Neural cell (in vitro differentiated cells): ENCODE data around the gene LUZP1. TPM values are rescaled to one million over a fixed set of nuclear protein-coding genes. Genes with fewer than 3 reads are reported as not detected.

Experiments used
- H2AFZ ChIP-seq: fragments of 200-600, 300-800 bp; sonication (generic), shearing (Covaris generic); 2 replicates; pipeline ENCODE4 v1.6.0; 2014; ENCODE audit warnings: low read depth, mild to moderate bottlenecking, antibody characterized with exemption, low read length, moderate library complexity
- H3F3A ChIP-seq: fragments of 200-600 bp; shearing (Covaris generic); 2 replicates; pipeline ENCODE4 v1.6.1; 2016; ENCODE audit warnings: mild to moderate bottlenecking, moderate library complexity, mixed read lengths, antibody characterized with exemption, low read length; ENCODE audit not compliant: insufficient read depth, poor library complexity, severe bottlenecking
- H3K27ac ChIP-seq: fragments of 200-600, 300-800 bp; sonication (generic), shearing (Covaris generic); 2 replicates; pipeline ENCODE4 v1.5.1; 2014; ENCODE audit warnings: mild to moderate bottlenecking, low read length, moderate library complexity
- H3K27me3 ChIP-seq: fragments of 300-800, 200-600 bp; sonication (generic), shearing (Covaris generic); 2 replicates; pipeline ENCODE4 v1.6.0; 2014; ENCODE audit warnings: mild to moderate bottlenecking, low read depth, low read length, moderate library complexity; ENCODE audit not compliant: insufficient read depth
- H3K36me3 ChIP-seq: fragments of 300-800, 200-600 bp; sonication (generic), shearing (Covaris generic); 2 replicates; pipeline ENCODE4 v1.5.1; 2014; ENCODE audit warnings: mild to moderate bottlenecking, antibody characterized with exemption, low read length, moderate library complexity; ENCODE audit not compliant: insufficient read depth
- H3K4me2 ChIP-seq: fragments of 300-800, 200-600 bp; sonication (generic), shearing (Covaris generic); 2 replicates; pipeline ENCODE4 v1.6.0; 2014; ENCODE audit warnings: mild to moderate bottlenecking, low read length
- H3K4me3 ChIP-seq: fragments of 300-800, 200-600 bp; sonication (generic), shearing (Covaris generic); 2 replicates; pipeline ENCODE4 v1.5.1; 2014; ENCODE audit warnings: mild to moderate bottlenecking, low read length, moderate library complexity
- H3K79me2 ChIP-seq: fragments of 200-600 bp; shearing (Covaris generic); replicated peaks from 2 replicates; pipeline ENCODE4 v1.6.0; 2014; ENCODE audit warnings: mild to moderate bottlenecking, low read length, moderate library complexity; ENCODE audit not compliant: insufficient read depth
- H3K9ac ChIP-seq: fragments of 300-800, 200-600 bp; sonication (generic), shearing (Covaris generic); 2 replicates; pipeline ENCODE4 v1.6.1; 2016; ENCODE audit warnings: mild to moderate bottlenecking, low read length, mixed read lengths
- H3K9me2 ChIP-seq: fragments of 200-600 bp; shearing (Covaris generic); 2 replicates; pipeline ENCODE4 v1.6.1; 2016; ENCODE audit warnings: mild to moderate bottlenecking, low read length, mixed read lengths; ENCODE audit not compliant: insufficient read depth
- H3K9me3 ChIP-seq: fragments of 200-600, 300-800 bp; sonication (generic), shearing (Covaris generic); 2 replicates; pipeline ENCODE4 v1.6.1; 2016; ENCODE audit warnings: mild to moderate bottlenecking, mixed run types, low read length, moderate library complexity, mixed read lengths
- H4K20me1 ChIP-seq: fragments of 200-600 bp; shearing (Covaris generic); 2 replicates; pipeline ENCODE4 v1.6.1; 2016; ENCODE audit warnings: mild to moderate bottlenecking, mixed run types; ENCODE audit not compliant: insufficient read depth
- CTCF ChIP-seq: fragments of 450-650 bp; IDR thresholded peaks from 2 replicates; pipeline ENCODE4 v1.5.1; 2014; ENCODE audit warnings: antibody characterized with exemption, mild to moderate bottlenecking, moderate library complexity; ENCODE audit not compliant: poor library complexity, severe bottlenecking
- EP300 ChIP-seq: fragments of 450-650 bp; conservative IDR thresholded peaks from 2 replicates; pipeline ENCODE4 v1.6.1; 2014; ENCODE audit warnings: antibody characterized with exemption, mild to moderate bottlenecking, moderate library complexity; ENCODE audit not compliant: poor library complexity, severe bottlenecking
- EZH2 ChIP-seq: fragments of 200-600, 300-800 bp; shearing (Covaris generic), sonication (generic); IDR thresholded peaks from 2 replicates; pipeline ENCODE4 v1.6.1; 2014; ENCODE audit warnings: antibody characterized with exemption, low read length, borderline replicate concordance, mild to moderate bottlenecking; ENCODE audit not compliant: insufficient read depth, poor library complexity, severe bottlenecking
- MXI1 ChIP-seq: fragments of 450-650 bp; conservative IDR thresholded peaks from 2 replicates; pipeline ENCODE4 v1.6.1; 2014; ENCODE audit warnings: antibody characterized with exemption, mild to moderate bottlenecking; ENCODE audit not compliant: poor library complexity, severe bottlenecking
- POLR2AphosphoS5 ChIP-seq: IDR thresholded peaks from 2 replicates; pipeline ENCODE4 v1.6.1; 2012
- RAD21 ChIP-seq: fragments of 450-650 bp; conservative IDR thresholded peaks from 2 replicates; pipeline ENCODE4 v1.6.1; 2014; ENCODE audit warnings: antibody characterized with exemption, mild to moderate bottlenecking, moderate library complexity
- REST ChIP-seq: IDR thresholded peaks from 2 replicates; pipeline ENCODE4 v1.6.1; 2012; ENCODE audit warnings: borderline replicate concordance
- SMC3 ChIP-seq: fragments of 450-650 bp; conservative IDR thresholded peaks from 2 replicates; pipeline ENCODE4 v1.6.1; 2014; ENCODE audit warnings: antibody characterized with exemption, mild to moderate bottlenecking, moderate library complexity; ENCODE audit not compliant: poor library complexity
- TAF1 ChIP-seq: IDR thresholded peaks from 2 replicates; pipeline ENCODE4 v1.6.1; 2012; ENCODE audit warnings: low read depth
- polyA plus RNA-seq: library from polyadenylated mRNA; depleted of rRNA; stranded (reverse); fragments of >200 nt; gene quantifications from 2 replicates; pipeline ENCODE4 v1.2.3, GENCODE V29; 2014

Gene LUZP1
- polyA plus RNA-seq, 1 donor from 2014 or later, result 2.3 TPM

GRCh38 chr1:23123528-23123927 is 45.1 kb downstream of the LUZP1 start:
- no peaks in the 10 kb centered on the region for H4K20me1 ChIP-seq
- H3K36me3 ChIP-seq, result no peaks in the 10 kb centered on the region
- H3K79me2 ChIP-seq, result peaks cover 14% of the 10 kb centered on the region
- H3K9me2 ChIP-seq, result no peaks in the 10 kb centered on the region
- H3K4me3 ChIP-seq, result no peak overlapping the region
- H3K27me3 ChIP-seq, result no peaks in the 10 kb centered on the region
- no peaks in the 10 kb centered on the region for H3K9me3 ChIP-seq
- no peak overlapping the region for H3K27ac ChIP-seq
- no peak overlapping the region for H3K9ac ChIP-seq
- TF ChIP-seq EP300, result no peak
- TF ChIP-seq RAD21, result no peak
- TF ChIP-seq SMC3, result no peak
- no peak for TF ChIP-seq TAF1
- TF ChIP-seq POLR2AphosphoS5, result no peak
- TF ChIP-seq REST, result no peak
- no peak for TF ChIP-seq EZH2
- TF ChIP-seq MXI1, result no peak
- TF ChIP-seq CTCF, result no peak
- no peak overlapping the region for H2AFZ ChIP-seq
- no peaks in the 10 kb centered on the region for H3F3A ChIP-seq
- no peak overlapping the region for H3K4me2 ChIP-seq

- TF ChIP-seq MXI1, result no peak
- TF ChIP-seq EP300, result no peak
- Histone ChIP-seq H3K9ac (no peak overlapping the region), H3K4me3 (no peak overlapping the region), H3K9me3 (no peaks in the 10 kb centered on the region), H3K27me3 (no peaks in the 10 kb centered on the region), H3F3A (no peaks in the 10 kb centered on the region), H3K9me2 (no peaks in the 10 kb centered on the region), H2AFZ (no peak overlapping the region), H3K27ac (no peak overlapping the region), H3K36me3 (no peaks in the 10 kb centered on the region), H4K20me1 (no peaks in the 10 kb centered on the region), H3K79me2 (peaks cover 14% of the 10 kb centered on the region), H3K4me2 (no peak overlapping the region)
Observed at GRCh38 chr1:23122796-23123195, 45.9 kb downstream of the LUZP1 start.
